Liver (tissue), 9 donors: ENCODE data around the gene LRFN5. TPM values are rescaled to one million over a fixed set of nuclear protein-coding genes. Genes with fewer than 3 reads are reported as not detected.

Experiments
- DNase-seq: peaks from one replicate; pipeline ENCODE4 v3.0.0-alpha.2; 2017; ENCODE audit warnings: low spot score
- H3K27ac ChIP-seq, 2 donors: one replicate each; pipeline ENCODE4 v1.7.0; 2013; ENCODE audit warnings: inconsistent platforms in 2 of 2, low read length in 2 of 2, control low read depth in 1 of 2, low read depth in 1 of 2, mild to moderate bottlenecking in 1 of 2
- H3K27me3 ChIP-seq, 4 donors: one replicate each; pipeline versions ENCODE4 v1.6.1 to v1.7.0; 2013; ENCODE audit warnings: low read length in 3 of 4, inconsistent platforms in 1 of 4, mild to moderate bottlenecking in 1 of 4, moderate library complexity in 1 of 4; ENCODE audit not compliant: control insufficient read depth in 4 of 4, insufficient read depth in 4 of 4
- H3K36me3 ChIP-seq, 4 donors: one replicate each; pipeline versions ENCODE4 v1.6.1 to v1.7.0; 2013; ENCODE audit warnings: low read length in 3 of 4, mild to moderate bottlenecking in 3 of 4, low read depth in 1 of 4, moderate library complexity in 1 of 4; ENCODE audit not compliant: control insufficient read depth in 4 of 4, insufficient read depth in 3 of 4
- H3K4me1 ChIP-seq, 4 donors: one replicate each; pipeline versions ENCODE4 v1.6.1 to v1.7.0; 2013; ENCODE audit warnings: low read length in 3 of 4, mild to moderate bottlenecking in 3 of 4, moderate library complexity in 1 of 4; ENCODE audit not compliant: control insufficient read depth in 4 of 4, insufficient read depth in 4 of 4
- H3K4me3 ChIP-seq, 3 donors: one replicate each; pipeline versions ENCODE4 v1.6.1 to v1.7.0; 2013; ENCODE audit warnings: low read length in 3 of 3, control low read depth in 1 of 3, low read depth in 1 of 3, mild to moderate bottlenecking in 1 of 3
- H3K9ac ChIP-seq, 2 donors: one replicate each; pipeline ENCODE4 v1.7.0; 2013; ENCODE audit warnings: low read length in 2 of 2, mild to moderate bottlenecking in 2 of 2, moderate library complexity in 2 of 2, control low read depth in 1 of 2, low read depth in 1 of 2
- H3K9me3 ChIP-seq, 4 donors: one replicate each; pipeline versions ENCODE4 v1.6.1 to v1.7.0; 2013; ENCODE audit warnings: low read length in 3 of 4; ENCODE audit not compliant: control insufficient read depth in 4 of 4
- FOXA2 ChIP-seq: IDR thresholded peaks from 2 replicates; pipeline ENCODE4 v1.6.1; 2016; ENCODE audit warnings: antibody characterized with exemption
- HNF4G ChIP-seq: IDR thresholded peaks from 2 replicates; pipeline ENCODE4 v1.6.1; 2016; ENCODE audit warnings: antibody characterized with exemption
- JUND ChIP-seq, 2 donors: IDR thresholded peaks; 2 replicates each; pipeline ENCODE4 v1.6.1; 2016; ENCODE audit warnings: antibody characterized with exemption in 2 of 2
- NR2F2 ChIP-seq: IDR thresholded peaks from 2 replicates; pipeline ENCODE4 v1.6.1; 2016; ENCODE audit warnings: antibody characterized with exemption
- RAD21 ChIP-seq, 2 donors: IDR thresholded peaks; 2 replicates each; pipeline ENCODE4 v1.6.1; 2016; ENCODE audit warnings: antibody characterized with exemption in 2 of 2, mild to moderate bottlenecking in 2 of 2
- RXRA ChIP-seq, 2 donors: IDR thresholded peaks; 2 replicates each; pipeline ENCODE4 v1.6.1; 2017 to 2018; ENCODE audit warnings: antibody characterized with exemption in 2 of 2, mild to moderate bottlenecking in 1 of 2
- SP1 ChIP-seq: IDR thresholded peaks from 2 replicates; pipeline ENCODE4 v1.6.1; 2018; ENCODE audit warnings: antibody characterized with exemption, mild to moderate bottlenecking
- YY1 ChIP-seq: IDR thresholded peaks from 2 replicates; pipeline ENCODE4 v1.6.1; 2016; ENCODE audit warnings: antibody characterized with exemption, mild to moderate bottlenecking
- WGBS: extraction: QIAGEN DNeasy Blood & Tissue Kit; methylation state at CpG from one replicate; pipeline ENCODE4 v1.1.7; 2013; 5-methylcytosine and 5-hydroxymethylcytosine counted together
- polyA plus RNA-seq, 2 donors: library from polyadenylated mRNA; stranded (reverse) in 1 of 2; unstranded in 1 of 2; fragments of 200-250 nt in 1 of 2; fragments of >200 nt in 1 of 2; fragmentation: Nextera tagmentation in 1 of 2; extraction: Ambion mirVana in 1 of 2; gene quantifications; one replicate each; pipeline versions ENCODE4 v1.2.1 to v1.2.3, GENCODE V29; 2013 to 2015
- total RNA-seq, 2 donors: library from RNA; depleted of rRNA; stranded (reverse); fragments of >200 nt; gene quantifications; one replicate each; pipeline ENCODE4 v1.2.3, GENCODE V29; 2014
- TF ChIP-seq, protein P1 (sequence below): IDR thresholded peaks from 2 replicates; pipeline ENCODE4 v1.6.1; 2016; ENCODE audit warnings: antibody characterized with exemption, mild to moderate bottlenecking
- TF ChIP-seq, protein P2 (sequence below): IDR thresholded peaks from 2 replicates; pipeline ENCODE4 v1.6.1; 2016; ENCODE audit warnings: antibody characterized with exemption
- TF ChIP-seq, protein P3 (sequence below): fragments of 150-350 bp; IDR thresholded peaks from 2 replicates; pipeline ENCODE4 v1.5.1; 2017; ENCODE audit warnings: improper control_type of control experiment, low read depth, low read length; ENCODE audit not compliant: missing input control
- TF ChIP-seq, protein P4 (sequence below): IDR thresholded peaks from 2 replicates; pipeline ENCODE4 v1.6.1; 2016; ENCODE audit warnings: antibody characterized with exemption
- TF ChIP-seq, protein P5 (sequence below): IDR thresholded peaks from 2 replicates; pipeline ENCODE4 v1.6.1; 2016; ENCODE audit warnings: antibody characterized with exemption
- donor health status: healthy.
- donor health status: healthy.
- donor health status: healthy.
- donor health status: healthy.
- donor health status: healthy.

Gene LRFN5
- total and polyA plus RNA-seq, 4 donors = 0.07 to 0.23 (median 0.08) TPM; not detected in 1

DNA sequence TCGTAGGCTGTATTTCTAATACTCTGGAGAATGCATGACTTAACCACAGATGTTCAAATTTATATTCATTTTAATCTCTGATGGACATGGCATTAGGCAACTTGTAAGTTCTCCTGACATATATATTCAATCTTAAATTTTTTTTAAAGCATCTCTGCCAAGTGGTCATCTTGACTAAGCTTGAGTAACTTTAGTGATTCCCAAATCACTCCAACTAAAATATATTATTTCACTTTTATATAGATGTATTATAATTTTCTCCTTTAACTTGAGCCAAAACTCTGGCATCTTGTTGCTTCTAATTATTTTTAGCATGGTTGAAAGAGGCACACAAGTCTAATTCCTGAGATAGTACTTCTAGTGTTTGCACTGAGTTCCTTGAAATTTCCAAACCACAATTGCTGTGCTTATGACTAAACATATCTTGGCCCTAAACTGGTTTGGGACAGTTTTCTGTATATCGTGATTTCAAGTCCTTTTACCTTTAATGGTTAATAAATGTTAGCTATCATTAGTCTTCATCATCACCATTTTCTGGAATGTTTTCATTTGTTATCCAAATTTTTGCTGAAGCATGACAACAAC, 8.4 kb downstream of the LRFN5 start:
- 80% methylated on average over 2 of the region's 2 CpGs for WGBS
- TF ChIP-seq JUND (IDR thresholded peaks at IDR 0.05) (no peak), RXRA (IDR thresholded peaks at IDR 0.05) (no peak), NR2F2 (no peak), FOXA2 (no peak), HNF4G (no peak), SP1 (no peak), RAD21 (IDR thresholded peaks at IDR 0.05) (no peak), YY1 (no peak)

DNA sequence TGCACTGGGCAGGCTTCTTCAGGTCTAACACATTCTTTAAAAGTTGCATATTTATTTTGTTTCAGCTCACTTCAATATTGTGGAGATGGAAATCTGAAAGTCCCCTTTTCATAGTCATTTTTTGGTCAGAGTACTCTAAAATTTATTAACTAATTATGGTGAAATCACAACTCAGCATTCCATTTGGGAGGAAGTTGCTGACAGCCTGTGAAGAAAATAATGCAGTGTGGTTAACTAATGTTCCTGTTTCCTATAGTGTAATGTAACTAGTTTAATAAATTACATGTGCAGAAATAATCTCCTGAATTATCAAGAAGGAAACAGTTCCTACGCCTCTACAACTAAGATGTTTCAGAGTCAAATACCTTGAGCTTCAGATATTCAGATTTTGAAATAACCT, 17.1 kb downstream of the LRFN5 start:
- H3K9me3 ChIP-seq = no peaks in the 10 kb centered on the region
- no peaks in the 10 kb centered on the region for H3K36me3 ChIP-seq
- no peaks in the 10 kb centered on the region for H3K27me3 ChIP-seq
- H3K4me1 ChIP-seq = no peaks in the 10 kb centered on the region
- H3K27ac ChIP-seq = no peak overlapping the region
- no peak for DNase-seq
- TF ChIP-seq RXRA (IDR thresholded peaks at IDR 0.05) = no peak
- TF ChIP-seq, protein P1, sequence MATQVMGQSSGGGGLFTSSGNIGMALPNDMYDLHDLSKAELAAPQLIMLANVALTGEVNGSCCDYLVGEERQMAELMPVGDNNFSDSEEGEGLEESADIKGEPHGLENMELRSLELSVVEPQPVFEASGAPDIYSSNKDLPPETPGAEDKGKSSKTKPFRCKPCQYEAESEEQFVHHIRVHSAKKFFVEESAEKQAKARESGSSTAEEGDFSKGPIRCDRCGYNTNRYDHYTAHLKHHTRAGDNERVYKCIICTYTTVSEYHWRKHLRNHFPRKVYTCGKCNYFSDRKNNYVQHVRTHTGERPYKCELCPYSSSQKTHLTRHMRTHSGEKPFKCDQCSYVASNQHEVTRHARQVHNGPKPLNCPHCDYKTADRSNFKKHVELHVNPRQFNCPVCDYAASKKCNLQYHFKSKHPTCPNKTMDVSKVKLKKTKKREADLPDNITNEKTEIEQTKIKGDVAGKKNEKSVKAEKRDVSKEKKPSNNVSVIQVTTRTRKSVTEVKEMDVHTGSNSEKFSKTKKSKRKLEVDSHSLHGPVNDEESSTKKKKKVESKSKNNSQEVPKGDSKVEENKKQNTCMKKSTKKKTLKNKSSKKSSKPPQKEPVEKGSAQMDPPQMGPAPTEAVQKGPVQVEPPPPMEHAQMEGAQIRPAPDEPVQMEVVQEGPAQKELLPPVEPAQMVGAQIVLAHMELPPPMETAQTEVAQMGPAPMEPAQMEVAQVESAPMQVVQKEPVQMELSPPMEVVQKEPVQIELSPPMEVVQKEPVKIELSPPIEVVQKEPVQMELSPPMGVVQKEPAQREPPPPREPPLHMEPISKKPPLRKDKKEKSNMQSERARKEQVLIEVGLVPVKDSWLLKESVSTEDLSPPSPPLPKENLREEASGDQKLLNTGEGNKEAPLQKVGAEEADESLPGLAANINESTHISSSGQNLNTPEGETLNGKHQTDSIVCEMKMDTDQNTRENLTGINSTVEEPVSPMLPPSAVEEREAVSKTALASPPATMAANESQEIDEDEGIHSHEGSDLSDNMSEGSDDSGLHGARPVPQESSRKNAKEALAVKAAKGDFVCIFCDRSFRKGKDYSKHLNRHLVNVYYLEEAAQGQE = no peak
- no peak for TF ChIP-seq SP1
- TF ChIP-seq, protein P2, sequence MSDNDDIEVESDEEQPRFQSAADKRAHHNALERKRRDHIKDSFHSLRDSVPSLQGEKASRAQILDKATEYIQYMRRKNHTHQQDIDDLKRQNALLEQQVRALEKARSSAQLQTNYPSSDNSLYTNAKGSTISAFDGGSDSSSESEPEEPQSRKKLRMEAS = no peak
- no peak for TF ChIP-seq YY1
- TF ChIP-seq JUND (IDR thresholded peaks at IDR 0.05) = no peak
- TF ChIP-seq, protein P3, sequence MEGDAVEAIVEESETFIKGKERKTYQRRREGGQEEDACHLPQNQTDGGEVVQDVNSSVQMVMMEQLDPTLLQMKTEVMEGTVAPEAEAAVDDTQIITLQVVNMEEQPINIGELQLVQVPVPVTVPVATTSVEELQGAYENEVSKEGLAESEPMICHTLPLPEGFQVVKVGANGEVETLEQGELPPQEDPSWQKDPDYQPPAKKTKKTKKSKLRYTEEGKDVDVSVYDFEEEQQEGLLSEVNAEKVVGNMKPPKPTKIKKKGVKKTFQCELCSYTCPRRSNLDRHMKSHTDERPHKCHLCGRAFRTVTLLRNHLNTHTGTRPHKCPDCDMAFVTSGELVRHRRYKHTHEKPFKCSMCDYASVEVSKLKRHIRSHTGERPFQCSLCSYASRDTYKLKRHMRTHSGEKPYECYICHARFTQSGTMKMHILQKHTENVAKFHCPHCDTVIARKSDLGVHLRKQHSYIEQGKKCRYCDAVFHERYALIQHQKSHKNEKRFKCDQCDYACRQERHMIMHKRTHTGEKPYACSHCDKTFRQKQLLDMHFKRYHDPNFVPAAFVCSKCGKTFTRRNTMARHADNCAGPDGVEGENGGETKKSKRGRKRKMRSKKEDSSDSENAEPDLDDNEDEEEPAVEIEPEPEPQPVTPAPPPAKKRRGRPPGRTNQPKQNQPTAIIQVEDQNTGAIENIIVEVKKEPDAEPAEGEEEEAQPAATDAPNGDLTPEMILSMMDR = no peak
- TF ChIP-seq, protein P4, sequence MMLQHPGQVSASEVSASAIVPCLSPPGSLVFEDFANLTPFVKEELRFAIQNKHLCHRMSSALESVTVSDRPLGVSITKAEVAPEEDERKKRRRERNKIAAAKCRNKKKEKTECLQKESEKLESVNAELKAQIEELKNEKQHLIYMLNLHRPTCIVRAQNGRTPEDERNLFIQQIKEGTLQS = no peak
- TF ChIP-seq, protein P5, sequence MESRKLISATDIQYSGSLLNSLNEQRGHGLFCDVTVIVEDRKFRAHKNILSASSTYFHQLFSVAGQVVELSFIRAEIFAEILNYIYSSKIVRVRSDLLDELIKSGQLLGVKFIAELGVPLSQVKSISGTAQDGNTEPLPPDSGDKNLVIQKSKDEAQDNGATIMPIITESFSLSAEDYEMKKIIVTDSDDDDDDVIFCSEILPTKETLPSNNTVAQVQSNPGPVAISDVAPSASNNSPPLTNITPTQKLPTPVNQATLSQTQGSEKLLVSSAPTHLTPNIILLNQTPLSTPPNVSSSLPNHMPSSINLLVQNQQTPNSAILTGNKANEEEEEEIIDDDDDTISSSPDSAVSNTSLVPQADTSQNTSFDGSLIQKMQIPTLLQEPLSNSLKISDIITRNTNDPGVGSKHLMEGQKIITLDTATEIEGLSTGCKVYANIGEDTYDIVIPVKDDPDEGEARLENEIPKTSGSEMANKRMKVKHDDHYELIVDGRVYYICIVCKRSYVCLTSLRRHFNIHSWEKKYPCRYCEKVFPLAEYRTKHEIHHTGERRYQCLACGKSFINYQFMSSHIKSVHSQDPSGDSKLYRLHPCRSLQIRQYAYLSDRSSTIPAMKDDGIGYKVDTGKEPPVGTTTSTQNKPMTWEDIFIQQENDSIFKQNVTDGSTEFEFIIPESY = no peak
- no peak for TF ChIP-seq HNF4G
- no peak overlapping the region for H3K9ac ChIP-seq
- 62% methylated on average over 1 of the region's 1 CpG for WGBS
- no peak overlapping the region for H3K4me3 ChIP-seq

More for the DNA sequence above, 8.4 kb downstream of the LRFN5 start:
- no peak for DNase-seq
- Histone ChIP-seq H3K4me1 (no peaks in the 10 kb centered on the region), H3K27me3 (peaks cover 0 to 6% (median 3%) of the 10 kb centered on the region in 4 donors), H3K27ac (no peak overlapping the region), H3K4me3 (no peak overlapping the region), H3K36me3 (no peaks in the 10 kb centered on the region), H3K9ac (no peak overlapping the region), H3K9me3 (no peaks in the 10 kb centered on the region)
